Activated T-helper 17 cell treated with anti-CD3 and anti-CD28 coated beads, Interleukin-2, amount 50 U/mL, for 72 hours (primary cell): Measurements from ENCODE around the gene TP53TG5. TPM values are rescaled to one million over a fixed set of nuclear protein-coding genes. Genes with fewer than 3 reads are reported as not detected.

Experiments used
- ATAC-seq: fragments of 150-1000 bp; cut with Tn5 transposase; replicated peaks from 2 replicates; pipeline ENCODE4 v1.10.0; 2021; ENCODE audit warnings: mild to moderate bottlenecking, moderate library complexity
- H3K27ac Mint-ChIP-seq: one replicate; pipeline ENCODE4 v1.8.0; 2022; ENCODE audit warnings: mixed read lengths
- H3K27me3 Mint-ChIP-seq: one replicate; pipeline ENCODE4 v1.8.0; 2022; ENCODE audit warnings: mixed read lengths
- H3K36me3 Mint-ChIP-seq: one replicate; pipeline ENCODE4 v1.8.0; 2022; ENCODE audit warnings: low read depth, mild to moderate bottlenecking, mixed read lengths
- H3K4me1 Mint-ChIP-seq: one replicate; pipeline ENCODE4 v1.8.0; 2022; ENCODE audit warnings: mixed read lengths
- H3K4me3 Mint-ChIP-seq: one replicate; pipeline ENCODE4 v1.8.0; 2022; ENCODE audit warnings: mild to moderate bottlenecking, mixed read lengths
- H3K9me3 Mint-ChIP-seq: one replicate; pipeline ENCODE4 v1.8.0; 2022; ENCODE audit warnings: mixed read lengths
- total RNA-seq, 2 donors: library from RNA; stranded (reverse); gene quantifications; one replicate each; pipeline ENCODE4 v1.2.3, GENCODE V29; 2022

TP53TG5 gene
- total RNA-seq = under 1 TPM; 0.11 to 0.50 TPM

DNA sequence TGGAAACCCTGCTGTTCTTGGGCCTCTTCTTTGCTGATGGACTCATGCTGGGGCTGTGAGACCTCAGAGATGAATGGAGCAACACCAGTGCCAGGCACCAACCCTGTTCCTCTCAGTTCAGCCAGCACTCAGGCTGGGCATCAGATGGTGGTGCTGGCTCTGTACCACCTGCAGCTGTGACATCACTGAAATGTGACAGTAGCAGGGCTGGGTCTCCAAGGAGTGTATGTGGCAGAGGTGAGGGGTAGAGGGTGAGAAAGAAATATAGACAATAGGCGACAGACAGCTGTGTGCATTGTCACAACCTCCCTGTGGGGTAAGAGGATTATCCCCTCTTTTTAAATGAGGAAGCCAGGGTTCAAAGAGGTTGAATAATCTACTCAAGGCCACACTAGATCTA, at the start of gene TP53TG5:
TP53TG5 (minus strand) TSS at position 135 of the 400 bp plus-strand sequence; CDS start at position 46, 89 bp downstream.
- H3K4me3 Mint-ChIP-seq = no peak within 1 kb of the TSS
- H3K27ac Mint-ChIP-seq = no peak within 1 kb of the TSS
- peaks cover 14% of the 10 kb centered on the region for H3K36me3 Mint-ChIP-seq
- no peak for ATAC-seq
- H3K4me1 Mint-ChIP-seq = no peaks in the 10 kb centered on the region
- H3K27me3 Mint-ChIP-seq = no peaks in the 10 kb centered on the region
- no peaks in the 10 kb centered on the region for H3K9me3 Mint-ChIP-seq

DNA sequence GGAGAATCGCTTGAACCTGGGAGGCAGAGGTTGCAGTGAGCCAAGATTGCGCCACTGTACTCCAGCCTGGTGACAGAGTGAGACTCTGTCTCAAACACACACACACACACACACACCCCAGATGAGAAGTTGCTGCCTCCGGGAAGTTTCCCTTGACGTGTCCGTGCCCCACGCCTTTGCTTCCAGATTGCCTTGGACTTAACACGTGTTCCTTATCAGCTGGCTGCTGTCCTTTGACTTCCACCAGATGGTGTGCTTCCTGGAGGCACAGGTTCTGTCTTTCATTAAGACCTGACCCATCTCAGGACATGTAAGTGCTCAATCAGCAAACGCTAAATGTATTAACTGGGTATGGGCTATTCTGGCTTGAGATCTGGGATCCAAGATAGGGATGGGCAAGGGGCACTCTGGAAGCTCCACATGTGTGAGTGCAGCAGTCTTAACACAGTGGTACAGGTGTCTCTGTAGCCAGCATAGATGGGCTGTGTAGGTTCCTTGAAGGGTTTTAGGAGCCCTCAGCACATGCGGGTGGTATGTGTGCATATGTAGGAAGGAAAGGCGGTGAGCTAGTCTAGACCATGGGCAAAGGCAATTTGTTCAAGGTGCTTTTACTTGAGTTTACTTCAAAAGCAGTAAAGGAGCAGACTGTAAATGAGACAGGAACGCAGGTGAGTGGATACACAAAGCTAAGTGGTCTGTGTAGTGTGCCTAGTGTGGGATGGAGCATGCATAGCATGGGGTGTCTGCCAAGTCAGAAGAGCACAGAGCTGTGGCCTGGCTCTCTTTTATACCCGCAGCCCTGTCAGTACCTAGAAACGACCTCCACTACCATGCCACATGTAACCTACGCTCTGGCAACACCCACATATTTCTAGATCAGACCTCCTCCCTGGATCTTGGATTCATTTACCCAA, 49.4 kb upstream of the TP53TG5 start:
- no peak overlapping the region for H3K4me3 Mint-ChIP-seq
- H3K27me3 Mint-ChIP-seq = no peaks in the 10 kb centered on the region
- H3K36me3 Mint-ChIP-seq = peaks cover 51% of the 10 kb centered on the region
- H3K27ac Mint-ChIP-seq = no peak overlapping the region
- H3K4me1 Mint-ChIP-seq = no peaks in the 10 kb centered on the region
- ATAC-seq = no peak
- no peaks in the 10 kb centered on the region for H3K9me3 Mint-ChIP-seq

DNA sequence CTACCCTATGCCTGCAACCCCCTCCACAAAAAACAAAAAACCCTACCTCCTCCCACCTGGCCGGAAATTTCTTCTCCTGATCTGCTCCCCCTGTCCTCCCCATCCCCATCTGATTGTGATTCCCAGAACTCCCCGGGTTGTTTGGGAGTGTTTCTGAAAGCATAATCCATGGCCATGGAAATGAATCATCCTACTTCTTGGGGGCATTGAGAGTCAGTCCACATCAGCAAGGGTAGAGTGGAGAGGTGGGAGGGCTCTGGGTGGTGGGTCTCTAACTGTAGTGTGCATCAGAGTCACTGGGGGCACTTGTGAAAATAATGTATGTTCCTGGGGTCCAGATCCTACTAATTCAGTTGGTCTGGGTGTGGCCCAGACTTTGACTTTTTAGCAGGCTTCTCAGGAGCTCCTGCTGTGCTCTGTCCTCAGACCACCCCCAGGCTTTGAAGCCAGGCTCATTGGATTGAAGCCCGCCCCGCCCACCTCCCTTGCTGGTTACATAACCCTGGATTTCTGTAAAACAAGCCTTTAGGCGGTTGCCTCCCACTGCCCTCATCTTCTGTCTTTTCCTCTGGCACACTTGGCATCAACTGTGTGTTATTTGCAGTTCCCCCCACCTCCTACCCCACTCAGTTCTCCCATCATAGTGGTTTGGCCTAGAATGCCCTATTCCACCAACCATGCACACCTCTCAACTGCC, 48.3 kb upstream of the TP53TG5 start:
- Mint-ChIP-seq H3K36me3 (peaks cover 59% of the 10 kb centered on the region), H3K27ac (no peak overlapping the region), H3K4me3 (no peak overlapping the region), H3K9me3 (no peaks in the 10 kb centered on the region), H3K4me1 (no peaks in the 10 kb centered on the region), H3K27me3 (no peaks in the 10 kb centered on the region)
- no peak for ATAC-seq

DNA sequence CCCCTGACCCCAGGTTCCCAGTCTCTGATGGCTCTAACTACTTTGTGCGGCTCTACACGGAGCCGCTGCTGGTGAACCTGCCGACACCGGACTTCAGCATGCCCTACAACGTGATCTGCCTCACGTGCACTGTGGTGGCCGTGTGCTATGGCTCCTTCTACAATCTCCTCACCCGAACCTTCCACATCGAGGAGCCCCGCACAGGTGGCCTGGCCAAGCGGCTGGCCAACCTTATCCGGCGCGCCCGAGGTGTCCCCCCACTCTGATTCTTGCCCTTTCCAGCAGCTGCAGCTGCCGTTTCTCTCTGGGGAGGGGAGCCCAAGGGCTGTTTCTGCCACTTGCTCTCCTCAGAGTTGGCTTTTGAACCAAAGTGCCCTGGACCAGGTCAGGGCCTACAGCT, 47.4 kb upstream of the TP53TG5 start:
- Mint-ChIP-seq H3K4me1 (no peaks in the 10 kb centered on the region), H3K9me3 (no peaks in the 10 kb centered on the region), H3K27me3 (no peaks in the 10 kb centered on the region), H3K4me3 (no peak overlapping the region), H3K36me3 (peaks cover 64% of the 10 kb centered on the region), H3K27ac (no peak overlapping the region)
- ATAC-seq = no peak

DNA sequence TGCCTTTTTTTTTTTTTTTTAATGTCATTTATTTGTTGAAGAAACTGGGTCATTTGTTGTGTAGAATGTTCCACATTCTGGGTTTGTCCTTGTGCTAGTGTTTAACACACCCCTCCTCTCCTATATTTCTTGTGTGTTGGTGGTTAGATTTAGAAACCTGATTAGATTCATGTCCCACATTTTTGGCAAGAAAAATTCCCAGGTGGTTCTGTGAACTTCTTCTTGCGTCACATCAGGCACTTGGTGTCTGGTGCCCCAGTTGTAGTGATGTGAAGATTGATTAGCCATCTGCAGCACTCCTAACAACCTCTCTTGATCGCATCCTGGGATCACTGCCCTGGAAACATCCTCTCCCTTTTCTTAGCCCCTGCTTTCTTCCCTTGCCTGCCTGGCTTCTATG, 45.6 kb upstream of the TP53TG5 start:
- Mint-ChIP-seq H3K27me3 (no peaks in the 10 kb centered on the region), H3K36me3 (peaks cover 82% of the 10 kb centered on the region), H3K27ac (no peak overlapping the region), H3K9me3 (no peaks in the 10 kb centered on the region), H3K4me3 (no peak overlapping the region), H3K4me1 (peaks cover 5% of the 10 kb centered on the region)
- no peak for ATAC-seq

DNA sequence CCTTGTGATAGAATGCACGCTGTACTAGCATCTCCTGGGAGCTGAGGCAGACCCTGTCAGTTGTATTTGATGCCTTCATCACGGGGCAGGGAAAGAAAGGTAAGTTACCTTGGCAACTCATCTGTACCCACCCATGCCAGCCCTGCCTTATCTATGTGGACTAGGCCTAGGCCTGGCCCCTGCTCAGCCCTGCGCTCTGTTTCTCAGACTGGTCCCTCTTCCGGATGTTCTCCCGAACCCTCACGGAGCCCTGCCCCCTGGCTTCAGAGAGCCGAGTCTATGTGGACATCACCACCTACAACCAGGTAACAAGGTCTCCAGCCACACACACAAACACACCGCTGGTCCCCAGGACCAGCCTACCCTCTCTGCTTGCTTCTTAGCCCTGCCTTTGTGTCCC, 42.0 kb upstream of the TP53TG5 start:
- ATAC-seq = no peak
- peaks cover 80% of the 10 kb centered on the region for H3K36me3 Mint-ChIP-seq
- H3K9me3 Mint-ChIP-seq = no peaks in the 10 kb centered on the region
- H3K27ac Mint-ChIP-seq = peak overlapping the region; percentile 77
- H3K4me1 Mint-ChIP-seq = peaks cover 17% of the 10 kb centered on the region
- no peak overlapping the region for H3K4me3 Mint-ChIP-seq
- H3K27me3 Mint-ChIP-seq = no peaks in the 10 kb centered on the region

DNA sequence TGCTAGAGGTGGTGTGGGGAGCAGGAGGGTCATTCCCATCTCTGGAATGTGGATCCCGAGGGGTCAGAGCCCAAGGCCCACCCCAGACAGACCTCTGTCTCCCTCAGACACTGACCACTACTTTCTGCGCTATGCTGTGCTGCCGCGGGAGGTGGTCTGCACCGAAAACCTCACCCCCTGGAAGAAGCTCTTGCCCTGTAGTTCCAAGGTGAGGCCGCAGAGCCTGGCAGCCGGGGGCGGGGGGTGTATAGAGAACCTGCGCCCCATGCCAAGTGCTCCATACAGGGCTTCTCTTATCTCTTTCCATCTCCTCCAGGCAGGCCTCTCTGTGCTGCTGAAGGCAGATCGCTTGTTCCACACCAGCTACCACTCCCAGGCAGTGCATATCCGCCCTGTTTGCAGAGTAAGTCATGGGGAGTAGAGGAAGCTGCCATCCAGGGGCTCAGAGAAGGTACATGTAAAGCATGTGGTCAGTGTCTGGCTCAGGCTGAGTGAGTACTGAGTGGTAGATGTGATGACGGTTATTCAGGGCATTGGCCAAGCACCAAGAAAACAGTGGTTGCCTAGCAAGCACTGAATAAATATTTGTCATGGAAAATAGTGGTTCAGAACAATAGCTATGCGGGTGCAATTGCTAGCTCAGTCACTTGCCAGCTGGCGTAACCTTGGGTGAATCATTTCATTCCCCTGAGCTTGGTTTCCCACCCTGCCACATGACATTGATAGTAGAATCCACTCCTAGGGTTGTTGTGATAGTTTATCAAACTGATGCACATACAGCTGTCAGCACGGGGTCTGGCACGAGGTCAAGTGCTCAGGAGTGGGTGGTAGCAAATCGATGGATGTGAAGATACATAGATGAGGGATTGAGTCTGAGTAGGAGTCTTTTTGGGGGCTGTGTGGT, 41.3 kb upstream of the TP53TG5 start:
- H3K4me1 Mint-ChIP-seq = peaks cover 20% of the 10 kb centered on the region
- peak overlapping the region; percentile 77 for H3K27ac Mint-ChIP-seq
- H3K27me3 Mint-ChIP-seq = no peaks in the 10 kb centered on the region
- H3K4me3 Mint-ChIP-seq = peak overlapping the region; percentile 48
- no peaks in the 10 kb centered on the region for H3K9me3 Mint-ChIP-seq
- peak; percentile 68 for ATAC-seq
- H3K36me3 Mint-ChIP-seq = peaks cover 73% of the 10 kb centered on the region

DNA sequence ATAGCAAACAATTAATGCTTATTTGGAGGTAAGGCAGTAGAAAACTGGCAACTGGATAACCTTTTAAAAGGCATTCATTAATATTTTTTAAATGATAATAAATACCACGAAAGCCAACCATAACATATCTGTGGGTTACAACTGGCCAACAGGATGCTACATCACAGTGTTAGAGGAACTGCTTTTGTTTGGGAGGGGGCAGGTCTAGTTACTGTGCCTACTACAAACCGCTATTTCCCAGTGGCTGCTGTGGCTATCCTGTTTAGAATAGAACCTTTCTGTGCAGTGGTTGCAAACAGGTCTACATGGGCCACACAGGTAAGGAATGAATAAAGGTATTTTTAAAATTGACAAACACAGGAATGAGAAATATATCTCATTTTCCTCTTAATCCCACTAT, 38.8 kb upstream of the TP53TG5 start:
- no peaks in the 10 kb centered on the region for H3K27me3 Mint-ChIP-seq
- no peak for ATAC-seq
- H3K36me3 Mint-ChIP-seq = peaks cover 49% of the 10 kb centered on the region

DNA sequence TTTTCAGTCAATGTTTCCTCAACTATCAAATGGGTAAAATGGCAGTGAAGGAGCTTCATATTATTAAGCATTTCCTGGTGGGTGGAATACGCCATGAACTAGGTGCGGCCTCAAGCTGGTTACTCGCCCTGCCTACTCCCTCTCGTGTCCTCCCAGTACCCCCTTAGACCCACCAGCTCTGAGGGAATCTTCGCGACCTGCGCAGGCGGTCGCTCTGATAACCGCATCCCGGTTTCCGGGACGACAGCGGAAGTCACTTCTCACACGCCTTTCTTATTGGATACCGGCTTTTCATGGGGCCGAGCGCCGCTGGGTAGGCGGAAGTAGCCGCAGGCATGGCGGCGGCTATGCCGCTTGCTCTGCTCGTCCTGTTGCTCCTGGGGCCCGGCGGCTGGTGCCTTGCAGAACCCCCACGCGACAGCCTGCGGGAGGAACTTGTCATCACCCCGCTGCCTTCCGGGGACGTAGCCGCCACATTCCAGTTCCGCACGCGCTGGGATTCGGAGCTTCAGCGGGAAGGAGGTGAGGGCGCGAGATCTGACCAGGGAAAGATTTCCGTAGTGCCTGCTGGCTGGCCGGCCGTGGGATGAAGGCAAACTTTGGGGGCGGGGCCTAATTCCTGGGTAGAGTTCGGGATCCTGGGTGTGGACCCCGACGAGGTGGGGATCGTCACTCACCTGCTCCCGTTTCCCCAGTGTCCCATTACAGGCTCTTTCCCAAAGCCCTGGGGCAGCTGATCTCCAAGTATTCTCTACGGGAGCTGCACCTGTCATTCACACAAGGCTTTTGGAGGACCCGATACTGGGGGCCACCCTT, 37.9 kb upstream of the TP53TG5 start, which contains the start of gene PIGT:
PIGT (plus strand) TSS at position 320 of the 816 bp plus-strand sequence; CDS start at position 336, 16 bp downstream.
- ATAC-seq = peak; percentile 94
- peaks cover 20% of the 10 kb centered on the region for H3K4me1 Mint-ChIP-seq
- H3K4me3 Mint-ChIP-seq = peak within 1 kb of the TSS; percentile 95
- no peaks in the 10 kb centered on the region for H3K27me3 Mint-ChIP-seq
- H3K27ac Mint-ChIP-seq = peak within 1 kb of the TSS; percentile 97
- no peaks in the 10 kb centered on the region for H3K9me3 Mint-ChIP-seq
- peaks cover 40% of the 10 kb centered on the region for H3K36me3 Mint-ChIP-seq

More for the DNA sequence above, 38.8 kb upstream of the TP53TG5 start:
- Mint-ChIP-seq H3K4me3 (peak overlapping the region; percentile 95), H3K4me1 (peaks cover 20% of the 10 kb centered on the region), H3K9me3 (no peaks in the 10 kb centered on the region), H3K27ac (peak overlapping the region; percentile 97)

DNA sequence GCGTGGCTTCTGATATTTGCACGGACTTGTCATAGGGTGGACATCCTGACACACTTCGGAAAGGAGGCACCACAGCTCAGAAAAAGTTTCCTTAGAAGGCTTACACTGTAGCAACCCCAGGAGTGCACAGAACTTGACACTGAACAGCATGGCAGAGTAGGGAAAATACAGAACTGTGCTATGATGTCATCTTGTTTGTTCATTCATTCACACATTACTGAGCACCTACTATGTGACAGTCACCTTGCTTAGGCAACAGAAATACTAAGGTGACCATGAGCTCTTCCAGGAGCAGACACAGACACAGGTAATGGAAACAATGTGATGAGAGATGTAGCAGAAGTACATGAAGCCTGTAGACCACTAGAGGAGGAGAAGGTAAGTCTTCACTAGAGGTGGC, 35.4 kb upstream of the TP53TG5 start:
- no peak overlapping the region for H3K4me3 Mint-ChIP-seq
- peaks cover 13% of the 10 kb centered on the region for H3K4me1 Mint-ChIP-seq
- H3K36me3 Mint-ChIP-seq = peaks cover 15% of the 10 kb centered on the region
- H3K27me3 Mint-ChIP-seq = no peaks in the 10 kb centered on the region
- H3K9me3 Mint-ChIP-seq = no peaks in the 10 kb centered on the region
- no peak for ATAC-seq
- no peak overlapping the region for H3K27ac Mint-ChIP-seq

DNA sequence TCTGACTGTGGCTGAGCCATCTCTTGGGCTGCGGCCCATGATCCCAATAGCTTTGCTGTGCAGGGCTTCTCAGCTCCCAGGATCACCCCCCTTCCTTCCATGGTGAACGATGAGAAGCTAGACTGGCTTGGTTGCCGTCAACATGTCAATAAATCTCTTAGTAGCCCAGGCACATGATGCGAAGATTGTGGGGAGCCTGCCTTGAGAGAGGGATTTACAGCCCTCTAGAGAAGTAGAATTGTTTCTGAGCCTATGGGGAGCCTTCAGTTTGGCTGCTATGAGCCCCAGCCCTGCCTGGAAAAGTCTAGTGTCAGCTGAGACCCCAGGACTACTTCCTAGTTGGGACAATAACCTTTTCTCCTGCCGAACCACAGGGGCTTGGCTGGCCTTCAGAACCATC, 34.5 kb upstream of the TP53TG5 start:
- H3K27ac Mint-ChIP-seq = no peak overlapping the region
- H3K36me3 Mint-ChIP-seq = peaks cover 6% of the 10 kb centered on the region

DNA sequence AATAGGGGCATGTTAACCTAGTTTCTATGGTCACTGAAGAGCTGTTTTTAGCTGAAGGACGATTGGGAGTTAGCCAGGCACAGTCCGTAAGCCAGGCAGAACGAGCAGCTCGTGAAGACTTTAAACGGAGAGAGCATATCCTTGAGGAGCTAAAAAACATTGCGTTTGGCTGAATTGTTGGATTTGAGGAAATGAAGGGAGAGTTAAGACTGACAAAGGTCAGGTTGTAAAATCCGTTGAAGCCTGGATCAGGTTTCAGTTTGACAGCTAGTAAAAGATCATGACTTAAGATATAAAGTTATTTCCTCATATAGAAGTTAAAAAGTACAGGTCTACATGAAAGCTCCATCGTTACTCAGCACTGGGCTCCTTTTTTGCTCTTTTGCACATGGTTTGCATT, 32.8 kb upstream of the TP53TG5 start:
- Mint-ChIP-seq H3K4me3 (no peak overlapping the region), H3K27me3 (no peaks in the 10 kb centered on the region), H3K27ac (no peak overlapping the region), H3K9me3 (no peaks in the 10 kb centered on the region), H3K4me1 (peaks cover 6% of the 10 kb centered on the region), H3K36me3 (no peaks in the 10 kb centered on the region)
- no peak for ATAC-seq

More for the DNA sequence above, 34.5 kb upstream of the TP53TG5 start:
- H3K9me3 Mint-ChIP-seq = no peaks in the 10 kb centered on the region
- no peak for ATAC-seq
- H3K4me1 Mint-ChIP-seq = peaks cover 6% of the 10 kb centered on the region
- H3K27me3 Mint-ChIP-seq = no peaks in the 10 kb centered on the region
- no peak overlapping the region for H3K4me3 Mint-ChIP-seq

DNA sequence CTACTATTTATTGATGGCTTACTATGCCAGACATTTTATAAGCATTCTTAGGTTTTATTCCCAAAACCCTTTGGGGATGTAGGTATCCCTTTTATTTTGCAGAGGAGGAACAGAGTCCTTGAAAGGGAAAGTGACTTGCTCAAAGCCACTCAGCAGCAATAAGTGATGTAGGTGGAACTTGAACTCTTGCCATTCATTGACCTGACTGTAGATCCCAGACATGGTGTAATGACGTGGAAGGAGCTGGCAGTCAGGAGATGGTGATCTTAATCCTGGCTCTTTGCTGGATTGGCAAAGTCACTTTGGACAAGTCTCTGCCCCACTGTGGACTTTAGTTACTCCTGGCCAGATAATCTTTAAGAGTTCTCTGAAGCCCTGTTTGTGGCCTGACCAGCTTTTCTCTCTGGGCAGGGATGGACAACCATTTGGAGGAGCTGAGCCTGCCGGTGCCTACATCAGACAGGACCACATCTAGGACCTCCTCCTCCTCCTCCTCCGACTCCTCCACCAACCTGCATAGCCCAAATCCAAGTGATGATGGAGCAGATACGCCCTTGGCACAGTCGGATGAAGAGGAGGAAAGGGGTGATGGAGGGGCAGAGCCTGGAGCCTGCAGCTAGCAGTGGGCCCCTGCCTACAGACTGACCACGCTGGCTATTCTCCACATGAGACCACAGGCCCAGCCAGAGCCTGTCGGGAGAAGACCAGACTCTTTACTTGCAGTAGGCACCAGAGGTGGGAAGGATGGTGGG, 31.6 kb upstream of the TP53TG5 start:
- ATAC-seq = no peak
- no peak overlapping the region for H3K27ac Mint-ChIP-seq
- peaks cover 3% of the 10 kb centered on the region for H3K4me1 Mint-ChIP-seq
- H3K9me3 Mint-ChIP-seq = no peaks in the 10 kb centered on the region
- no peak overlapping the region for H3K4me3 Mint-ChIP-seq
- no peaks in the 10 kb centered on the region for H3K27me3 Mint-ChIP-seq
- H3K36me3 Mint-ChIP-seq = no peaks in the 10 kb centered on the region
